Measurements from ENCODE around the gene SDK2.

The SDK2 gene

DNA sequence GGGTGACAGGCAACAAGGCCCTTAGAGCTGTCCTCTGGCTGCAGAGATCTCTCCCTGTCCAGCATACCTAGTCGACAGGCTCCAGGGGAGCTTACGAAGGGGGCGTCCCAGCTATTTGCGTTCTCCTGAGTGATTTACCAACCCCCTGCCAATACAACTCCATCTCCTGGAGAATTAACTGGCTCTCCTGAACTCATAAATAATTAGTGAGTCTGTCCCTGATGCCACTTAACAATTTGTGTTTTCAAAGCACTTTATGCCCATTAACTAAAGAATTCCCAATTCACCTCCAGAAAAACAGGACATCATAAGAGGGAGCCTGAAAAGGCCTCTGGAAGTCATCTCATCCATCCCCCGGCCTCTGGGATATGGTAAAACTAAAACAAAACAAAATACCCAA, 26.7 kb downstream of the SDK2 start:
- TF ChIP-seq, protein P1, sequence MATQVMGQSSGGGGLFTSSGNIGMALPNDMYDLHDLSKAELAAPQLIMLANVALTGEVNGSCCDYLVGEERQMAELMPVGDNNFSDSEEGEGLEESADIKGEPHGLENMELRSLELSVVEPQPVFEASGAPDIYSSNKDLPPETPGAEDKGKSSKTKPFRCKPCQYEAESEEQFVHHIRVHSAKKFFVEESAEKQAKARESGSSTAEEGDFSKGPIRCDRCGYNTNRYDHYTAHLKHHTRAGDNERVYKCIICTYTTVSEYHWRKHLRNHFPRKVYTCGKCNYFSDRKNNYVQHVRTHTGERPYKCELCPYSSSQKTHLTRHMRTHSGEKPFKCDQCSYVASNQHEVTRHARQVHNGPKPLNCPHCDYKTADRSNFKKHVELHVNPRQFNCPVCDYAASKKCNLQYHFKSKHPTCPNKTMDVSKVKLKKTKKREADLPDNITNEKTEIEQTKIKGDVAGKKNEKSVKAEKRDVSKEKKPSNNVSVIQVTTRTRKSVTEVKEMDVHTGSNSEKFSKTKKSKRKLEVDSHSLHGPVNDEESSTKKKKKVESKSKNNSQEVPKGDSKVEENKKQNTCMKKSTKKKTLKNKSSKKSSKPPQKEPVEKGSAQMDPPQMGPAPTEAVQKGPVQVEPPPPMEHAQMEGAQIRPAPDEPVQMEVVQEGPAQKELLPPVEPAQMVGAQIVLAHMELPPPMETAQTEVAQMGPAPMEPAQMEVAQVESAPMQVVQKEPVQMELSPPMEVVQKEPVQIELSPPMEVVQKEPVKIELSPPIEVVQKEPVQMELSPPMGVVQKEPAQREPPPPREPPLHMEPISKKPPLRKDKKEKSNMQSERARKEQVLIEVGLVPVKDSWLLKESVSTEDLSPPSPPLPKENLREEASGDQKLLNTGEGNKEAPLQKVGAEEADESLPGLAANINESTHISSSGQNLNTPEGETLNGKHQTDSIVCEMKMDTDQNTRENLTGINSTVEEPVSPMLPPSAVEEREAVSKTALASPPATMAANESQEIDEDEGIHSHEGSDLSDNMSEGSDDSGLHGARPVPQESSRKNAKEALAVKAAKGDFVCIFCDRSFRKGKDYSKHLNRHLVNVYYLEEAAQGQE (IDR thresholded peaks at IDR 0.05; ENCODE audit: insufficient read depth in 1 of 2, low read depth in 2 of 2, low read length in 2 of 2), result no peak
- no peak for TF ChIP-seq FOXP2 (optimal IDR thresholded peaks at IDR 0.05; ENCODE audit: borderline replicate concordance, extremely low read depth, extremely low read length, insufficient read depth)
- no peak for TF ChIP-seq TAF1 (IDR thresholded peaks at IDR 0.05; ENCODE audit: borderline replicate concordance, insufficient read depth, low read length)
- TF ChIP-seq SIN3A (IDR thresholded peaks at IDR 0.05; ENCODE audit: borderline replicate concordance, insufficient read depth, low read length), result no peak
- no peak for TF ChIP-seq POLR2AphosphoS5 (IDR thresholded peaks at IDR 0.05; ENCODE audit: low read depth, low read length)

DNA sequence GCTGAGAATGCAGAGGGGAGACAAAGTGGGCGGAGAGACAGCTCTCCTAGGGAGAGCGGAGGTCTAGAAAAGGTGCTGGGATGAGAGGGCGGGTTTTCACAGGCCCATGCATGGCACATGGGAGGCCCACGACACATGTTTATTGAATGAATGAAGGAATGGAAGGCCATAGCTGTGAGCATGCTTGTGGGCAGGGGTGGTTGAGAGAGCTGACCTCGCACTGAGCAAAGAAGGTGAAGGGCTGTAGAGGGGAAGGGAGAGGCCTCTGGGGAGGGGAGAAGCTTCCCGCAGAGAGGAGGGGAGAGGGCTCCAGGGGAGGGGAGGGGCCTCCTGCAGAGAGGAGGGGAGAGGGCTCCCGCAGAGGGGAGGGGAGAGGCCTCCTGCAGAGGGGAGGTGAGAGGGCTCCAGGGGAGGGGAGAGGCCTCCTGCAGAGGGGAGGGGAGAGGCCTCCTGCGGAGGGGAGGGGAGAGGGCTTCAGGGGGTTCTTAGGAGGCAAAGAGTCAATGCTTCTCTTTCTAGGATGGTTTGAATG, 27.3 kb downstream of the SDK2 start:
- TF ChIP-seq FOXP2 (optimal IDR thresholded peaks at IDR 0.05; ENCODE audit: borderline replicate concordance, extremely low read depth, extremely low read length, insufficient read depth) (no peak), POLR2AphosphoS5 (IDR thresholded peaks at IDR 0.05; ENCODE audit: low read depth, low read length) (no peak), TAF1 (IDR thresholded peaks at IDR 0.05; ENCODE audit: borderline replicate concordance, insufficient read depth, low read length) (no peak), SIN3A (IDR thresholded peaks at IDR 0.05; ENCODE audit: borderline replicate concordance, insufficient read depth, low read length) (no peak)
- TF ChIP-seq, protein P1 (IDR thresholded peaks at IDR 0.05; ENCODE audit: insufficient read depth in 1 of 2, low read depth in 2 of 2, low read length in 2 of 2), result no peak

DNA sequence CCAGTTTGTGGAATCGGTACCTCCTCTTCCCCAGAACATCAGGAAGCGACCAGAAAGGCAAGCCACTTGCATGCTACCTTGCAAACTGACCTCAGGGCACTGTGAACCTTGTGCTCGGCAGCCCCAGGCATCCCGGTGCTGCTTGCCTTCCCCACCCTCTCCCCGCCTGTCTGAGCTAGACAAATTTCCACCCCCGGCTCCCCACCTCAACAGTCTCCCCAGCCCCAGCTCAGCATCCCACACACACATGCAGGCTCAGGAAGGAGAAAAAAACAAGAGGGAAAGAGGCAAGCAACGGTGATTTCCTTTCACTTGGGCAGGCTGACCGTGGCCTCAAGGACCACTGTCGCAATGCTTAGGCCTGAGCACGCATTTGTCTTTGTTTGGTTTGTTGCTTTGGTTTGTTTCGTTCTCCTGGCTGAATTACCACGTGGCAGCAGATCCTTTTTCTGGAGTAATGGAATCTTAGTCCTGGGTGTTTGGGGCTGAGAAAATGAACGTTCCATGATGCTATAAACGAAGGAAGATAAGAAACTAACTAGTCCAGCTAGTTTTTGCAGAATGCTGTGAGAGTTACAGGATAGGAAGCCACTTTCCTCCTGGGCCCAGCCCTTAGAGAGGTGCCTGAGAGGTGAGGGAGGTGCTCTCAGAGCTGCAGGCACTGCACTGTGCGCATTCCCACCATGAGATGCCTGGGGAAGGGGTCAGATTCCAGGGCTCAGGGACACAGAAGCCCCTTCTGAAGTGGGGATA, 27.9 kb downstream of the SDK2 start:
- TF ChIP-seq, protein P1 (IDR thresholded peaks at IDR 0.05; ENCODE audit: insufficient read depth in 1 of 2, low read depth in 2 of 2, low read length in 2 of 2), result no peak
- TF ChIP-seq POLR2AphosphoS5 (IDR thresholded peaks at IDR 0.05; ENCODE audit: low read depth, low read length) (no peak), SIN3A (IDR thresholded peaks at IDR 0.05; ENCODE audit: borderline replicate concordance, insufficient read depth, low read length) (no peak), FOXP2 (optimal IDR thresholded peaks at IDR 0.05; ENCODE audit: borderline replicate concordance, extremely low read depth, extremely low read length, insufficient read depth) (no peak), TAF1 (IDR thresholded peaks at IDR 0.05; ENCODE audit: borderline replicate concordance, insufficient read depth, low read length) (no peak)

DNA sequence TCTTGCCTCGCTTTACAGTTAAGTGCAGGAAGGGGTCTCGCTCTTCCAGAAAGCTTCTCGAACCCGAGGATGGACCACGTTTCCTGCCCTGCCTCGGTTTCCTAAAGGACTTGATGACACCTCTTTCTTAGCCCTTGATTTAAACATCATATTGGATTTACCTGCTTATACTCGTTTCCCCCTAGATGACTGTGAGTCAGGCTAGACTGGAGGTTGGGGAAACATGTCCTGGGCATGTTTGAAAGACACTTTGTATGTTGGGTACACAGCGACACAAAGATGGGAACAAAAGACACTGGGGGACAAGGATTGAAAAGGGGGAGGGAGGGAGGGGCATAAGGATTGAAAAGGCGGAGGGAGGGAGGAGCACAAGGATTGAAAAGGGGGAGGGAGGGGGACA, 30.0 kb downstream of the SDK2 start:
- TF ChIP-seq SIN3A (IDR thresholded peaks at IDR 0.05; ENCODE audit: borderline replicate concordance, insufficient read depth, low read length) (no peak), POLR2AphosphoS5 (IDR thresholded peaks at IDR 0.05; ENCODE audit: low read depth, low read length) (no peak), TAF1 (IDR thresholded peaks at IDR 0.05; ENCODE audit: borderline replicate concordance, insufficient read depth, low read length) (no peak), FOXP2 (optimal IDR thresholded peaks at IDR 0.05; ENCODE audit: borderline replicate concordance, extremely low read depth, extremely low read length, insufficient read depth) (no peak)
- TF ChIP-seq, protein P1 (IDR thresholded peaks at IDR 0.05; ENCODE audit: insufficient read depth in 1 of 2, low read depth in 2 of 2, low read length in 2 of 2), result no peak
